ENCODE results near the gene SSBP2.

SSBP2 gene

GRCh38 chr5:81365541-81365940 lies 385.4 kb downstream of the SSBP2 start:
- DNase-seq = no peak

DNA sequence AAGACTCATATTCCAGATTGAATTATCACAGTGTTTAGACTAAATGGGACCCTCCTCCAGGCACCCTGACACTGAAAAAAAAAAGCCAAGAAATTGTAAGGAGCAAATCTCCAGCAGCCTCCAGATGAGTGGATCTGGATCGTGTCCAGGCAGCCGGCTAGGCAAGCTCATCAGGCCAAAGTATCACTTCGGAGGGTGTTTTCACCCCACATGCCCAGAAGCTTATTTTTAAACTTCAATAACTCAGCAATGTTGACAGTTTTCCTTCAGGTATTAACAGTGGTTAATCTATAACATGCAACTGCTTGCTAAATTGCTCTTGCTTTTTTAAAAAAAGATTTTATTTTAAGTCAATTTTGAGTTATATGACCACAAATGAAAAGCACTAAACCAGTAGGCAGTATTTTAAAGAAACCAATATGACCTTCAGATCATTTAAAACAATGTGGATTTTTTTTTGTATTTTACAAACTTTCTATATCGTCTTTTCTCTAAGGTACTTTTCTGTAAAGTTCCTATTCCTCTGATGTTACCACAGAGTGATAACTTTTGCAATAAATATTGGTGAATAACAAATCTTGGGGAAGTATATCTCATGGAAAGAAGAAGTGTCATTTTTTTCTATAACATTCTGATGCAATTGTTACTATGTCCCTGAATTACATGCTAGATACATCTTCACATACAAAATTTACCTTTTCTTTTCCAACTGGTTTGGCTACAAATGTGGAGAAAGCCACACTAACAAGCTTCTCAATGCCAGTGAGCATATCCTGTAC lies 387.6 kb downstream of the SSBP2 start:
- no peak for DNase-seq

All from NCI-H1694 treated with DMSO at 0.1 percent for 48 hours (cell line).